T-helper 17 cell (primary cell): ENCODE data around the gene LRMDA. TPM values are rescaled to one million over a fixed set of nuclear protein-coding genes. Genes with fewer than 3 reads are reported as not detected.

Source experiments
- ATAC-seq: fragments of 150-1000 bp; cut with Tn5 transposase; 2 replicates; pipeline ENCODE4 v1.10.0; 2021; ENCODE audit warnings: mild to moderate bottlenecking, moderate library complexity
- DNase-seq, 3 donors: peaks; one replicate each; pipeline versions ENCODE4 v3.0.0 to v3.0.0-alpha.2; 2020 to 2021
- H3K9me3 ChIP-seq: one replicate; pipeline ENCODE4 v1.7.0; 2013; ENCODE audit warnings: low read length, mild to moderate bottlenecking; ENCODE audit not compliant: control insufficient read depth, poor library complexity, severe bottlenecking
- H3K27ac Mint-ChIP-seq: one replicate; pipeline ENCODE4 v1.8.0; 2022; ENCODE audit warnings: mild to moderate bottlenecking, moderate library complexity, mixed read lengths
- H3K27me3 Mint-ChIP-seq: one replicate; pipeline ENCODE4 v1.8.0; 2022; ENCODE audit warnings: mixed read lengths
- H3K36me3 Mint-ChIP-seq: one replicate; pipeline ENCODE4 v1.8.0; 2022; ENCODE audit warnings: low read depth, mixed read lengths
- H3K4me1 Mint-ChIP-seq: one replicate; pipeline ENCODE4 v1.8.0; 2022; ENCODE audit warnings: mild to moderate bottlenecking, mixed read lengths
- H3K4me3 Mint-ChIP-seq: one replicate; pipeline ENCODE4 v1.8.0; 2022; ENCODE audit warnings: mild to moderate bottlenecking, moderate library complexity, mixed read lengths
- total RNA-seq, 4 donors: library from RNA in 2 of 4; stranded (reverse) in 2 of 4; gene quantifications; one replicate each; pipeline ENCODE4 v1.2.3 and lab custom pipeline; 2022 to 2026

Gene LRMDA
- total RNA-seq, 2 donors from 2014 or later, result not detected

DNA sequence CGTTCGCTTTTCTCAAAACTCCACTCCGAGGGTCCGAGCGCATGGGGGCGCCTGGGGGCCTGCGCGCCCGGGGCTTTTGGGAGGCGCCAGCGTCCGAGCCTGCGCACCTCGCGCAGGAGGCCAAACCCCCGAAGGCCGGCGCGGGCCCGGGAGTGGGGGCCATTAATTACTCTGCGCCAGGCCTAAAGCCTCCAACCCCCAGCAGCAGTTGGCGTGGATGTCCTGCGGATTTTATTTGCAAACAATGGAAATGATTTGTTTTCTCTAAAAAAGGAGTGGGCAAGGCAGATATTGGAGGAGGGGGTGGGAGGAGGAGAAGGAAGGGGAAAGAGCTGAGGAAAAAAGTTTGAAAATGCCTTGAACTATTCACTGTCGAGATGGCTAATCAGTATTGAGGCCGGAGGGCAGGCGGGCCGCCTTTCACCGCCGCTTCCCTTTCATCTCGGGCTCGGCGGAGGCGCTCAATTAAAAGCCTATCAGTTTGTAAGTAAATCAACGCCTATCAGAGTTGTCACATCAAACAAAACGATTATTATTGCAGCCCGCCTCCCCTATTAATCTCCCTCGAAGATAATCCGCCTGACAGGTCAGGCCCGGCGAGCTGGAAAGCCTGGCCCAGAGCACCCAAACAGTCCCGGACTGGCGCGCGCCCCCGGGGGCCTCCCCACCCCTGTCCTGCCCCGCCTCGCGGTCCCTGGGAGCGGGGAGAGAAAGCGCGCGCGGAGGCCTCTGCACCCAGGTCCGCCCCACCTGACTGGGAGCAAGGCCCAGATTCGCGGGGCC, 26.4 kb upstream of the LRMDA start:
- no peak for DNase-seq
- H3K36me3 Mint-ChIP-seq, result peaks cover 8% of the 10 kb centered on the region
- H3K9me3 ChIP-seq, result no peaks in the 10 kb centered on the region
- H3K4me3 Mint-ChIP-seq, result peak overlapping the region; percentile 52
- no peak overlapping the region for H3K27ac Mint-ChIP-seq
- peaks cover 19% of the 10 kb centered on the region for H3K4me1 Mint-ChIP-seq
- peaks cover 61% of the 10 kb centered on the region for H3K27me3 Mint-ChIP-seq
- ATAC-seq, result no peak

DNA sequence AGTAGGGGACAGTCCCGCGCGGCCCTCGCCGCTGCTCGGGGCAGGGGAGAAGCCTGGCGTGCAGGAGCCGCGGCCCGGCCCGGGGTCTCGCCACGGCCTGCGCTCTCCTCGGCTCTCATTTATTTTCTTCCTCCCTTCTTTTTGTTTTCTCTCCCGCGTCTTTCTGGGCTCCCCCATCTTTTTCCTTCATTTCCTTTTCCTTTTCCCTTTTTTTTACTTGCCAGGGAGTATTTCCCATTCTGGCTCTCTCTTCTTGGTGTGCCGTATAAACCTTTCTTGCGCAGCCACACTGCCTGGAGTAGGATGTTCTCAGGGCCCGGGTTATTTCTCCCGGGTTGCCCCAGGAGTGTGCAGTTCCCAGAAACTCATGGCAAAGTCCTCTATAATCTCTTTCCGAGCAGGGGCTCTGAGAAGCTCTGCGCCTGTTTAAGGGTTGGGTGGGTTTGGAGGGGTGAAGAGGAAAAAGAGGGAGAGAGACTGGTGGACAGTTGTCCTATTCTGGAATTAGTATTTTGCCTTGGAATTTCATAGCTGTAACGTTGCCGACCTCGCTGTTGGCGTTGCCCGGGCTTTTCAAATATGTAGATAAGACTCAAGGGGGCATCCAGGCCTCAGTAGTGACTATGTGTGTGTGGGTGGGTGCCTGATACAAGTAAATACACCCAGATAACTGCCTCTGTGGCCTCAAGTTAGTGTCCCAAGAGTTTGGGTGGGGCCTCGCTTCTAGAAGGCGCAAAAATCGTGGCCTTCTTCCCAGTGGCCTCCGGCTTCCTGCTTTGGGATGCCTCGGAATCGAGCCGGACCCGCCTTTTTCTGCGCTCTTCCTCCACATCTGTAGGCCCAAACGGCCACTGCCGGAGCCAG, 25.6 kb upstream of the LRMDA start:
- Mint-ChIP-seq H3K27ac (no peak overlapping the region), H3K36me3 (peaks cover 11% of the 10 kb centered on the region), H3K27me3 (peaks cover 69% of the 10 kb centered on the region), H3K4me1 (peaks cover 16% of the 10 kb centered on the region), H3K4me3 (no peak overlapping the region)
- H3K9me3 ChIP-seq, result no peaks in the 10 kb centered on the region
- DNase-seq (no peak), ATAC-seq (no peak)

- DNase-seq (no peak), ATAC-seq (no peak)
- H3K9me3 ChIP-seq, result no peaks in the 10 kb centered on the region
- Mint-ChIP-seq H3K27ac (no peak overlapping the region), H3K4me1 (peaks cover 16% of the 10 kb centered on the region), H3K36me3 (peaks cover 11% of the 10 kb centered on the region), H3K27me3 (peaks cover 77% of the 10 kb centered on the region), H3K4me3 (peak overlapping the region; percentile 78)
Measured at GRCh38 chr10:75406462-75407223, 24.8 kb upstream of the LRMDA start.

GRCh38 chr10:75407224-75407712, 24.2 kb upstream of the LRMDA start:
- DNase-seq (no peak), ATAC-seq (no peak)
- Mint-ChIP-seq H3K27me3 (peaks cover 76% of the 10 kb centered on the region), H3K4me3 (peak overlapping the region; percentile 78), H3K4me1 (peaks cover 16% of the 10 kb centered on the region), H3K36me3 (peaks cover 11% of the 10 kb centered on the region), H3K27ac (no peak overlapping the region)
- no peaks in the 10 kb centered on the region for H3K9me3 ChIP-seq

- no peak for ATAC-seq
- Mint-ChIP-seq H3K27me3 (peaks cover 76% of the 10 kb centered on the region), H3K27ac (no peak overlapping the region), H3K36me3 (peaks cover 15% of the 10 kb centered on the region), H3K4me3 (peak overlapping the region; percentile 84), H3K4me1 (peaks cover 11% of the 10 kb centered on the region)
- no peak for DNase-seq
- no peaks in the 10 kb centered on the region for H3K9me3 ChIP-seq
Measured at GRCh38 chr10:75407713-75408508, 23.5 kb upstream of the LRMDA start.

DNA sequence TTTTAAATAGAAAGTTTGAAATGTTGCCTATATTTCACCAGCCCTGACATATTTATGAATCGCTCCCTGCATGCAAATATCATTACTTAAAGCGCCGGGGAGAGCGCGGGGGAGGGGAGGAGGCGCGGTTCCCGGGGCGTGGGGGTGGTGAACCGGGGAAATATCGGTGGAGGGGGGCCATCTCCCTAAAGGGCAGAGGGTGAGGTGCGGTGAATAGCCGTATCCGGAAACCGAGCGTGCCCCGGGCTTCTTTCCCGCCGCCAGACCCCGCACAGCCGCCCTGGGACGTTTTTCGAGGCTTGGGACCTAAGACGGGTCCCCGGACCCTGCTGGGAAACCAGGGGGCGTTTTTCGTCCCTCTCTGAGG, 22.9 kb upstream of the LRMDA start:
- Mint-ChIP-seq H3K4me3 (peak overlapping the region; percentile 84), H3K27ac (no peak overlapping the region), H3K4me1 (peaks cover 5% of the 10 kb centered on the region), H3K27me3 (peaks cover 74% of the 10 kb centered on the region), H3K36me3 (peaks cover 11% of the 10 kb centered on the region)
- DNase-seq (no peak), ATAC-seq (no peak)
- no peaks in the 10 kb centered on the region for H3K9me3 ChIP-seq

GRCh38 chr10:75408911-75409885, 22.2 kb upstream of the LRMDA start:
- peaks cover 67% of the 10 kb centered on the region for H3K27me3 Mint-ChIP-seq
- H3K4me1 Mint-ChIP-seq, result peaks cover 2% of the 10 kb centered on the region
- H3K27ac Mint-ChIP-seq, result no peak overlapping the region
- DNase-seq (no peak), ATAC-seq (peak; percentile 65)
- no peaks in the 10 kb centered on the region for H3K9me3 ChIP-seq
- H3K36me3 Mint-ChIP-seq, result peaks cover 7% of the 10 kb centered on the region
- peak overlapping the region; percentile 84 for H3K4me3 Mint-ChIP-seq

- H3K4me3 Mint-ChIP-seq, result peak overlapping the region; percentile 79
- peaks cover 2% of the 10 kb centered on the region for H3K4me1 Mint-ChIP-seq
- peak overlapping the region; percentile 3 for H3K27ac Mint-ChIP-seq
- ATAC-seq, result no peak
- H3K9me3 ChIP-seq, result no peaks in the 10 kb centered on the region
- DNase-seq, result no peak
- peaks cover 7% of the 10 kb centered on the region for H3K36me3 Mint-ChIP-seq
- peaks cover 64% of the 10 kb centered on the region for H3K27me3 Mint-ChIP-seq
Measured at GRCh38 chr10:75410132-75411005, 21.1 kb upstream of the LRMDA start.

DNA sequence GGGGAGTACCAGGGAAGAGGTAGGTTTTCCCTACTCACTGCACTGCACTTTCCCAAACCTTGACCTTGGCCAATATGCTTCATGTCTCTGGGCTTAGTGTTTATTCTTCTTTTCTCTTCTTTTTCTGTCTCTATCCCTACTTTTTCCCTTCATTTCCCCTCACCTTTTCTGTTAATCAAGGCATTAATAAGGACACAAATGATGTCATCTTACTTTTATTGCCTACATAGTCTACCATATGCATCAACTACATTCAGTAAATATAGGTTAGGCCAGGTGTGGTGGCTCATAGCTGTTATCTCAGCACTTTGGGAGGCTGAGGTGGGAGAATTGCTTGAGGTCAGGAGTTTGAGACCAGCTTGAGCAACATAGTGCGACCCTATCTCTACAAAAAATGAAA, 16.9 kb upstream of the LRMDA start:
- H3K4me1 Mint-ChIP-seq, result no peaks in the 10 kb centered on the region
- H3K4me3 Mint-ChIP-seq, result no peak overlapping the region
- H3K27me3 Mint-ChIP-seq, result peaks cover 72% of the 10 kb centered on the region
- ATAC-seq (no peak), DNase-seq (no peak)
- H3K9me3 ChIP-seq, result no peaks in the 10 kb centered on the region
- H3K36me3 Mint-ChIP-seq, result peaks cover 7% of the 10 kb centered on the region
- no peak overlapping the region for H3K27ac Mint-ChIP-seq

GRCh38 chr10:75417522-75417927, 13.9 kb upstream of the LRMDA start:
- H3K4me1 Mint-ChIP-seq, result no peaks in the 10 kb centered on the region
- H3K27me3 Mint-ChIP-seq, result peaks cover 54% of the 10 kb centered on the region
- H3K9me3 ChIP-seq, result no peaks in the 10 kb centered on the region
- H3K4me3 Mint-ChIP-seq, result no peak overlapping the region
- ATAC-seq (no peak), DNase-seq (no peak)
- peaks cover 5% of the 10 kb centered on the region for H3K36me3 Mint-ChIP-seq
- no peak overlapping the region for H3K27ac Mint-ChIP-seq

GRCh38 chr10:75418293-75418692, 13.1 kb upstream of the LRMDA start:
- Mint-ChIP-seq H3K27me3 (peaks cover 52% of the 10 kb centered on the region), H3K36me3 (peaks cover 5% of the 10 kb centered on the region), H3K4me1 (no peaks in the 10 kb centered on the region), H3K4me3 (no peak overlapping the region), H3K27ac (no peak overlapping the region)
- DNase-seq (no peak), ATAC-seq (no peak)
- H3K9me3 ChIP-seq, result no peaks in the 10 kb centered on the region
